ENCODE data around the gene TBC1D2B. TPM values are rescaled to one million over a fixed set of nuclear protein-coding genes. Genes with fewer than 3 reads are reported as not detected.

TBC1D2B gene
- total RNA-seq, 1 experiment from 2014 or later: 17.6 TPM

DNA sequence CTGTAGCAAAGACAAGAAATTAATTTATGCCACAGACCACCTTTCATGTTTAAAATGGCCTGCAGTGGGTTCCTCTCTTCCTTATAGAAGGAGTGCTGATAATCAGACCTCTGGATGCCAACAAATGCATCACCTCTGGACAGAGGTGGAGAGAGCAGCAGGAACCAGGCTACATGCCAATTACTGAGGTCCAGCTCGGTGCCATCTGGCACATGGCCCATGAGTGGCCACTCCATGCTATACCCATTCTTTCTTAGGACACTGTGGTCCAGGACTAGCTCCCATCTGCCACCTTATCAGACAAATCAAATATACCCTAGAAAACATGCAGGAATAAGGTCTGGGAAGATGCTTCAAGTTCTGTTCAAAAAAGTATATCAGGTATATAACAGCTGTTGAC, 60.7 kb downstream of the TBC1D2B start:
- TF ChIP-seq, protein P1, sequence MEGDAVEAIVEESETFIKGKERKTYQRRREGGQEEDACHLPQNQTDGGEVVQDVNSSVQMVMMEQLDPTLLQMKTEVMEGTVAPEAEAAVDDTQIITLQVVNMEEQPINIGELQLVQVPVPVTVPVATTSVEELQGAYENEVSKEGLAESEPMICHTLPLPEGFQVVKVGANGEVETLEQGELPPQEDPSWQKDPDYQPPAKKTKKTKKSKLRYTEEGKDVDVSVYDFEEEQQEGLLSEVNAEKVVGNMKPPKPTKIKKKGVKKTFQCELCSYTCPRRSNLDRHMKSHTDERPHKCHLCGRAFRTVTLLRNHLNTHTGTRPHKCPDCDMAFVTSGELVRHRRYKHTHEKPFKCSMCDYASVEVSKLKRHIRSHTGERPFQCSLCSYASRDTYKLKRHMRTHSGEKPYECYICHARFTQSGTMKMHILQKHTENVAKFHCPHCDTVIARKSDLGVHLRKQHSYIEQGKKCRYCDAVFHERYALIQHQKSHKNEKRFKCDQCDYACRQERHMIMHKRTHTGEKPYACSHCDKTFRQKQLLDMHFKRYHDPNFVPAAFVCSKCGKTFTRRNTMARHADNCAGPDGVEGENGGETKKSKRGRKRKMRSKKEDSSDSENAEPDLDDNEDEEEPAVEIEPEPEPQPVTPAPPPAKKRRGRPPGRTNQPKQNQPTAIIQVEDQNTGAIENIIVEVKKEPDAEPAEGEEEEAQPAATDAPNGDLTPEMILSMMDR (conservative IDR thresholded peaks at IDR 0.05): no peak
- Histone ChIP-seq H3K23me2 (ENCODE audit: insufficient read length, low read depth, low read length, poor library complexity, severe bottlenecking) (no peaks in the 10 kb centered on the region), H3K23ac (ENCODE audit: insufficient read length, low read depth, low read length) (no peak overlapping the region), H3K4me1 (ENCODE audit: insufficient read depth, low read length) (no peaks in the 10 kb centered on the region), H3K27me3 (ENCODE audit: insufficient read depth, low read length) (no peaks in the 10 kb centered on the region), H3K18ac (ENCODE audit: insufficient read length, low read depth, low read length) (no peak overlapping the region), H3K56ac (ENCODE audit: insufficient read length, low read depth, low read length) (no peak overlapping the region), H3K79me2 (ENCODE audit: insufficient read depth, low read length) (no peaks in the 10 kb centered on the region), H3K9ac (ENCODE audit: extremely low read depth, insufficient read length, low read length) (no peak overlapping the region), H3K79me1 (ENCODE audit: insufficient read depth, low read depth, low read length, poor library complexity, severe bottlenecking) (no peaks in the 10 kb centered on the region), H3K4ac (ENCODE audit: low read depth, low read length) (no peak overlapping the region), H2BK5ac (ENCODE audit: insufficient read length, low read length) (no peak overlapping the region), H4K20me1 (ENCODE audit: control insufficient read depth, insufficient read depth, insufficient read length) (no peaks in the 10 kb centered on the region), H2BK12ac (ENCODE audit: insufficient read length, low read depth, low read length) (no peak overlapping the region), H2BK120ac (ENCODE audit: low read depth, low read length, poor library complexity, severe bottlenecking) (no peak overlapping the region), H4K8ac (replicated peaks; ENCODE audit: insufficient read length, low read depth, low read length) (no peak overlapping the region), H2AK5ac (ENCODE audit: insufficient read length, low read length) (no peak overlapping the region), H3T11ph (ENCODE audit: low read length) (no peak overlapping the region), H2BK20ac (ENCODE audit: low read depth, low read length, poor library complexity, severe bottlenecking) (no peak overlapping the region), H4K91ac (ENCODE audit: insufficient read length, low read depth, low read length) (no peak overlapping the region), H3K14ac (ENCODE audit: insufficient read depth, low read length) (no peak overlapping the region), H3K4me2 (ENCODE audit: insufficient read depth, insufficient read length, low read length) (no peak overlapping the region), H2BK15ac (ENCODE audit: low read depth, low read length) (no peak overlapping the region), H2AFZ (ENCODE audit: low read length) (no peak overlapping the region), H3K27ac (ENCODE audit: insufficient read length, low read depth, low read length) (no peak overlapping the region), H4K5ac (ENCODE audit: insufficient read length, low read depth, low read length) (no peak overlapping the region), H3K9me3 (ENCODE audit: control insufficient read depth, low read depth, low read length) (no peaks in the 10 kb centered on the region)
- H3K27ac Mint-ChIP-seq: no peak overlapping the region
- H3K4me1 Mint-ChIP-seq: no peaks in the 10 kb centered on the region
- H3K4me3 Mint-ChIP-seq: no peak overlapping the region
- no peaks in the 10 kb centered on the region for H3K9me3 Mint-ChIP-seq
- peaks cover 2 to 26% (median 16%) of the 10 kb centered on the region in 3 experiments; a peak in 4 of 7 replicates for H3K36me3 Mint-ChIP-seq (ENCODE audit: insufficient read depth in 1 of 3, low read depth in 3 of 3)
- no peaks in the 10 kb centered on the region for H3K27me3 Mint-ChIP-seq (ENCODE audit: low read depth)
- no peak for DNase-seq
- no CpG with 5 or more reads among the region's 1 CpG for WGBS (ENCODE audit: extremely low coverage, insufficient read length, low lambda C conversion rate)

Measured in H9 (cell line).